Heart left ventricle (tissue), 16 donors: ENCODE data around the gene MYO16. TPM values are rescaled to one million over a fixed set of nuclear protein-coding genes. Genes with fewer than 3 reads are reported as not detected.

ENCODE experiments used
- ATAC-seq, 4 donors: fragments of 200-7000 bp; cut with Tn5 transposase; one replicate each; pipeline ENCODE4 v1.9.1; 2020 to 2022; ENCODE audit warnings: moderate library complexity in 4 of 4, mild to moderate bottlenecking in 3 of 4, moderate number of reproducible peaks in 1 of 4
- DNase-seq, 5 donors: peaks; one replicate each; pipeline ENCODE4 v3.0.0-alpha.2; 2020
- H3K27ac ChIP-seq, 12 donors: fragments of 200-600 bp; sonication (generic) in 4 of 12; one replicate each; pipeline versions ENCODE4 v1.5.0 to v1.8.0; 2016 to 2022; ENCODE audit warnings: mild to moderate bottlenecking in 2 of 12
- H3K27me3 ChIP-seq, 9 donors: fragments of 200-600 bp; sonication (generic) in 2 of 9; one replicate each; pipeline versions ENCODE4 v1.5.1 to v1.8.0; 2016 to 2022; ENCODE audit warnings: mild to moderate bottlenecking in 3 of 9
- H3K36me3 ChIP-seq, 9 donors: fragments of 200-600 bp; sonication (generic) in 2 of 9; one replicate each; pipeline versions ENCODE4 v1.5.0 to v1.8.0; 2018 to 2022; ENCODE audit warnings: mild to moderate bottlenecking in 2 of 9
- H3K4me1 ChIP-seq, 12 donors: fragments of 200-600 bp; sonication (generic) in 4 of 12; one replicate each; pipeline versions ENCODE4 v1.5.0 to v1.8.0; 2016 to 2022; ENCODE audit warnings: mild to moderate bottlenecking in 3 of 12
- H3K4me3 ChIP-seq, 12 donors: fragments of 200-600 bp; sonication (generic) in 4 of 12; one replicate each; pipeline versions ENCODE4 v1.5.0 to v1.8.0; 2017 to 2022; ENCODE audit warnings: mild to moderate bottlenecking in 9 of 12, moderate library complexity in 4 of 12
- H3K9me3 ChIP-seq, 12 donors: fragments of 200-600 bp; sonication (generic) in 4 of 12; one replicate each; pipeline versions ENCODE4 v1.5.0 to v1.8.0; 2016 to 2022; ENCODE audit warnings: mild to moderate bottlenecking in 1 of 12
- POLR2A ChIP-seq, 2 donors: fragments of 450-650 bp; IDR thresholded peaks; one replicate each; pipeline ENCODE4 v1.6.1; 2017; ENCODE audit warnings: antibody characterized with exemption in 2 of 2, mild to moderate bottlenecking in 2 of 2, moderate library complexity in 2 of 2
- WGBS, 4 donors: extraction: QIAGEN DNeasy Blood & Tissue Kit in 2 of 4; methylation state at CpG; one replicate each; pipeline versions ENCODE4 v1.1.5 to v1.1.7; 2013 to 2018; 5-methylcytosine and 5-hydroxymethylcytosine counted together
- intact Hi-C, 10 donors: fragments of 100-400 bp; cut with DNase I; formaldehyde crosslinking; loops; one replicate each; pipeline versions ENCODE4 v1.11.1 to v1.14.2; 2022
- polyA plus RNA-seq, 2 donors: library from polyadenylated mRNA; stranded (reverse); fragments of 200-250 nt; gene quantifications; one replicate each; pipeline ENCODE4 v1.2.3, GENCODE V29; 2013
- total RNA-seq, 9 donors: library from RNA; depleted of rRNA in 2 of 9; stranded (reverse); fragments of >200 nt in 2 of 9; fragmentation: NEBNext Ultra II Directional in 3 of 9; extraction: Animal tissue kit (Norgen Biotek cat#: 25700) in 3 of 9; gene quantifications; one replicate each; pipeline versions ENCODE4 v1.1.0 to v1.2.4, GENCODE V29; 2016 to 2023
- TF ChIP-seq, protein P1 (sequence below), 12 donors: fragments of 200-600 bp; sonication (generic) in 4 of 12; IDR thresholded peaks; one replicate each; pipeline versions ENCODE4 v1.5.0 to v1.8.0; 2018 to 2022; ENCODE audit warnings: antibody characterized with exemption in 12 of 12, mild to moderate bottlenecking in 5 of 12
- donor health status: ischemic (EF 13 %, LVEDD 7.1; RV severe dilation, severe dysfunction).
- donor health status: healthy with polysubstance abuse.
- donor health status: DM: no; HTN: yes; CAD: no.
- donor health status: DM: no; HTN: no; CAD: no.
- donor health status: ischemic (EF 25% LVEDD 6.9; RV normal size, moderate dysfunction).
- donor health status: ischemic (EF 25% LVEDD 5.7; RV mildly dilated, moderate dysfunction).
- donor health status: healthy.
- donor health status: DM: yes; HTN: yes; CAD: no.
- donor health status: ischemic (EF 35%, LVEDD 5.7; RV mildly dilated, moderate dysfunction).
- donor health status: nonischemic (EF 11% LVEDD 7.7; RV severe dilation, severe dysfunction).
- donor health status: DM: yes; HTN: yes; CAD: no.
- donor health status: PGD.
- donor health status: ischemic (EF 29% LVEDD 5.4; RV normal size, mild dysfunction).
- donor health status: nonischemic (EF 23%, LVEDD 6.1; RV moderate dilation, normal function).

The MYO16 gene
- total and polyA plus RNA-seq, 11 donors = 0.16 to 5.2 (median 0.81) TPM

DNA sequence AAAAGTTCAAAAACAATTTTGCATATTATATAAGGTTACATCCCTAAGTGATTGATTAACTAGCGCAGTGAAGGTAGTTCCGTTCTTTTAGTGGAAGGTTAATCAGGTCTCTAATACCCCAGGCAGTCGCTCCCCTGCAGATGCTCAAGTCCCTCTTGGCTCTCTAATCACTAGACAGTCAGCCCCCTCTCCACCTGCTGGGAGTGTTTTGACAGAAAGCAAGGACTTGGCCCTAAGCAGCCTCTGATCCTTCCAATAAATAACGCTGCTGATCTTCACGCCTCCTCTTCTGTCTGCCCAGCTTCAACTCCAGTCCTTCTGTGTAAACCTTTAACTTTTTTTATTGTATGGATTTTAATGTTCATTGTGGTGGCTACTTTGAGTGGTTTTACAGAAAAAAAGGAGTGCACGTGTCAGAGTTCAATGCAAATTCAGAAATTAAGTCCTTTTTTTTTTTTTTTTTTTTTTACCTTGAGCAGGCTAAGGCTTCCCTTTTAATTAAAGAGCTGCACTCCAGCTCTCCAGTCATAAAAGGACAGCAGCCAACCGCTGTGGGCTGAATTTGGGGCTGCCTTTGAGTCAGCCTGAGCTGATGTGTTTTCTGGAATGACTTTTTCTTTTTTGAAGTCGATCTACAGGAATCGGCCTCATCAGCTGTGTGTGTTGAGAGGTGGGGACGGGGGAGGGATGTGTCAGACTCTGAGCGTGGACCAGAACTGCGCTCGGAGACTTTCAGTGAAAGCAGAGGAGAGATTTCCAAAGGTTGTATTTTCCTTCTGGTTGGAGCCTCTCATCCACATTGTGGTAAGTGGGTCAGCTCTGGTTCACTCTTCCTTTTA lies 33.8 kb upstream of the MYO16 start:
- WGBS, 4 donors = 37 to 45% (median 41%) methylated on average over 13 of the region's 13 CpGs
- no peak overlapping the region for H3K27ac ChIP-seq
- H3K36me3 ChIP-seq = no peaks in the 10 kb centered on the region
- no peaks in the 10 kb centered on the region for H3K9me3 ChIP-seq
- H3K27me3 ChIP-seq = no peaks in the 10 kb centered on the region
- H3K4me3 ChIP-seq = no peak overlapping the region
- intact Hi-C loops = loop anchor here in 1 of 10 donors (10.0 kb wide), 1 partner anchor 251 kb away; no protein-coding TSS in a partner anchor
- no peak for DNase-seq
- H3K4me1 ChIP-seq = no peaks in the 10 kb centered on the region
- peak in 1 of 4 donors; percentile 20 for ATAC-seq
- TF ChIP-seq, protein P1, sequence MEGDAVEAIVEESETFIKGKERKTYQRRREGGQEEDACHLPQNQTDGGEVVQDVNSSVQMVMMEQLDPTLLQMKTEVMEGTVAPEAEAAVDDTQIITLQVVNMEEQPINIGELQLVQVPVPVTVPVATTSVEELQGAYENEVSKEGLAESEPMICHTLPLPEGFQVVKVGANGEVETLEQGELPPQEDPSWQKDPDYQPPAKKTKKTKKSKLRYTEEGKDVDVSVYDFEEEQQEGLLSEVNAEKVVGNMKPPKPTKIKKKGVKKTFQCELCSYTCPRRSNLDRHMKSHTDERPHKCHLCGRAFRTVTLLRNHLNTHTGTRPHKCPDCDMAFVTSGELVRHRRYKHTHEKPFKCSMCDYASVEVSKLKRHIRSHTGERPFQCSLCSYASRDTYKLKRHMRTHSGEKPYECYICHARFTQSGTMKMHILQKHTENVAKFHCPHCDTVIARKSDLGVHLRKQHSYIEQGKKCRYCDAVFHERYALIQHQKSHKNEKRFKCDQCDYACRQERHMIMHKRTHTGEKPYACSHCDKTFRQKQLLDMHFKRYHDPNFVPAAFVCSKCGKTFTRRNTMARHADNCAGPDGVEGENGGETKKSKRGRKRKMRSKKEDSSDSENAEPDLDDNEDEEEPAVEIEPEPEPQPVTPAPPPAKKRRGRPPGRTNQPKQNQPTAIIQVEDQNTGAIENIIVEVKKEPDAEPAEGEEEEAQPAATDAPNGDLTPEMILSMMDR (IDR thresholded peaks at IDR 0.05) = no peak
- no peak for TF ChIP-seq POLR2A (IDR thresholded peaks at IDR 0.05)

DNA sequence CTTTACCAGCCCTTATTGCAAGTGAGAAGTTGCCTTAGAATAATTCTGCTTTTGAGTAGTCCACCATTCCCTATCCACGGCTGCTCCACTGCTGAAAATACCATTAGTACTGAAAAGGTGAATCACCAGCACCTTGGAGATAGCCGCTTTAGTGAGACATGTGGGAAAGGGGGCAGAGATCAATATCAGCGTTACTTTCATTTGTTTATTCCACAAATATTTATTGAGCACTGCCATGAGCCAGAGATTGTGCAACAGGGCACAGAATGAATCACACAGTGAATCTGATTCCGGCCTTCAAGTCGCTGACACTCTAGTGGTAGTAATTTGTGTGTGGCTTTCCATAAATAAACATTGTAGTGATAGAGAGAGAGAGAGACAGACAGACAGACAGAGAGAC lies 31.5 kb upstream of the MYO16 start:
- ATAC-seq = no peak
- H3K27ac ChIP-seq = no peak overlapping the region
- WGBS, 4 donors = 59 to 77% (median 70%) methylated on average over 5 of the region's 5 CpGs
- no peak for DNase-seq
- H3K4me3 ChIP-seq = no peak overlapping the region
- intact Hi-C loops = loop anchor here in 1 of 10 donors (10.0 kb wide), 1 partner anchor 253 kb away; no protein-coding TSS in a partner anchor
- no peaks in the 10 kb centered on the region for H3K27me3 ChIP-seq
- no peaks in the 10 kb centered on the region for H3K4me1 ChIP-seq
- no peak for TF ChIP-seq POLR2A (IDR thresholded peaks at IDR 0.05)
- TF ChIP-seq, protein P1 (IDR thresholded peaks at IDR 0.05) = no peak
- peaks cover 0 to 6% (median 0%) of the 10 kb centered on the region in 12 donors for H3K9me3 ChIP-seq
- H3K36me3 ChIP-seq = no peaks in the 10 kb centered on the region

DNA sequence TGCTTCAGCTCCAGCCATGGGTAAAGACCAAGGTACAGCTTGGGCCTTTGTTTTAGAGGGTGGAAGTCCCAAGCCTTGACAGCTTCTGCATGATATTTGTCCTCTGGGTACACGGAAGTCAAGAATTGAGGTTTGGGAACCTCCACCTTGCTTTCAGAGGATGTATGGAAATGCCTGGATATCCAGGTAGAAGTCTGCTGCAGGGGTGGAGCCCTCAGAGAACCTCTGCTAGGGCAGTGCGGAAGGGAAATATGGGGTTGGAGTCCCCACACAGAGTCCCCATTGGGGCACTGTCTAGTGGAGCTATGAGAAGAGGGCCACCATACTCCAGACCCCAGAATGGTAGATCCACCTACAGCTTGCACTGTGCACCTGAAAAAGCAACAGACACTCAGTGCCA lies 23.0 kb upstream of the MYO16 start:
- 78 to 97% (median 91%) methylated on average over 2 of the region's 2 CpGs for WGBS, 4 donors
- Histone ChIP-seq H3K27ac (no peak overlapping the region), H3K27me3 (no peaks in the 10 kb centered on the region), H3K4me1 (peaks cover 0 to 9% (median 0%) of the 10 kb centered on the region in 12 donors), H3K4me3 (no peak overlapping the region), H3K36me3 (no peaks in the 10 kb centered on the region), H3K9me3 (peaks cover 0 to 17% (median 0%) of the 10 kb centered on the region in 12 donors)
- TF ChIP-seq, protein P1 (IDR thresholded peaks at IDR 0.05) = no peak
- no peak for TF ChIP-seq POLR2A (IDR thresholded peaks at IDR 0.05)
- DNase-seq (no peak), ATAC-seq (no peak)
- intact Hi-C loops = loop anchor here in 4 of 10 donors (5.0 to 10.0 kb wide), 4 partner anchors 281 to 291 kb away; no protein-coding TSS in a partner anchor

DNA sequence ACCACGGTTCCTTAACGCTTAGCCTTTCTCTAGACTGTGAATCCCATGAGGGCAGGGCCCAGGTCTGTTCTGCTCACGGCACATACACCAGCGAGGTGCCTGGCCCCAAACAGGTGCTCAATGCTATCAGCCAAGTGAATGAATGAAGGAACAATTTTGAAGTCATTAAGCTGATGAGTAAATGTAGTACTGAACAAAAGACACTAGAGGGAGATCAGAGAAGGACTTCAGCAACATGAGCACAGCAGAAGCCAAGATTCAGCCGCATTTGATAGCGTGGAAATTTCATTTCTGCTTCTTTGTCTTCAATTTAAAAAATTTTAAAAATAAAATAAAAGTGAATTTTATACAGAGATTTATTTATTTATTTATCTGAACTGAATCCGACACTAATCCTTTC lies 20.1 kb upstream of the MYO16 start:
- Histone ChIP-seq H3K4me3 (no peak overlapping the region), H3K27ac (no peak overlapping the region), H3K9me3 (peaks cover 0 to 14% (median 0%) of the 10 kb centered on the region in 12 donors), H3K4me1 (peaks cover 0 to 9% (median 0%) of the 10 kb centered on the region in 12 donors), H3K27me3 (no peaks in the 10 kb centered on the region), H3K36me3 (no peaks in the 10 kb centered on the region)
- ATAC-seq (peak in 1 of 4 donors; percentile 38), DNase-seq (no peak)
- TF ChIP-seq, protein P1 (IDR thresholded peaks at IDR 0.05) = peak; percentile 25 to 64 (median 54)
- TF ChIP-seq POLR2A (IDR thresholded peaks at IDR 0.05) = no peak
- WGBS, 4 donors = 59 to 67% (median 63%) methylated on average over 7 of the region's 7 CpGs
- intact Hi-C loops = loop anchor here in 8 of 10 donors (2.0 to 10.0 kb wide), 6 partner anchors 278 to 288 kb away; no protein-coding TSS in a partner anchor
